Ascending aorta (tissue), 2 donors: ENCODE results near the gene DNAH11. TPM values are rescaled to one million over a fixed set of nuclear protein-coding genes. Genes with fewer than 3 reads are reported as not detected.

Experiments
- DNase-seq, 2 donors: peaks; one replicate each; pipeline ENCODE4 v3.0.0-alpha.2; 2019; ENCODE audit warnings: low spot score in 2 of 2
- H3K27ac ChIP-seq, 2 donors: fragments of 200-600 bp; sonication (generic); one replicate each; pipeline ENCODE4 v1.5.1; 2016 to 2017; ENCODE audit warnings: mild to moderate bottlenecking in 1 of 2
- H3K27me3 ChIP-seq: fragments of 200-600 bp; sonication (generic); one replicate; pipeline ENCODE4 v1.5.1; 2017
- H3K36me3 ChIP-seq, 2 donors: fragments of 200-600 bp; sonication (generic); one replicate each; pipeline ENCODE4 v1.5.1; 2016
- H3K4me1 ChIP-seq, 2 donors: fragments of 200-600 bp; sonication (generic); one replicate each; pipeline ENCODE4 v1.5.1; 2016 to 2017; ENCODE audit warnings: mild to moderate bottlenecking in 1 of 2
- H3K4me3 ChIP-seq, 2 donors: fragments of 200-600 bp; sonication (generic); one replicate each; pipeline ENCODE4 v1.5.1; 2016 to 2017; ENCODE audit warnings: mild to moderate bottlenecking in 1 of 2
- H3K9me3 ChIP-seq, 2 donors: fragments of 200-600 bp; sonication (generic); one replicate each; pipeline ENCODE4 v1.5.1; 2016
- CTCF ChIP-seq, 3 experiments: fragments of 200-600 bp in 2 of 3; fragments of 450-650 bp in 1 of 3; sonication (generic) in 2 of 3; IDR thresholded peaks; one replicate each; pipeline ENCODE4 v1.5.1; 2016 to 2019; ENCODE audit warnings: antibody characterized with exemption in 3 of 3, mild to moderate bottlenecking in 1 of 3, moderate library complexity in 1 of 3
- intact Hi-C: fragments of 100-400 bp; cut with DNase I; formaldehyde crosslinking; loops from one replicate; pipeline ENCODE4 v1.15.1; 2023
- total RNA-seq: library from RNA; depleted of rRNA; stranded (reverse); fragments of >200 nt; gene quantifications from one replicate; pipeline ENCODE4 v1.1.0, GENCODE V29; 2016

DNAH11 gene
- total RNA-seq, 1 donor from 2014 or later: 0.75 TPM

- Histone ChIP-seq H3K4me3 (no peak overlapping the region), H3K36me3 (no peaks in the 10 kb centered on the region), H3K4me1 (no peaks in the 10 kb centered on the region), H3K9me3 (no peaks in the 10 kb centered on the region), H3K27ac (no peak overlapping the region), H3K27me3 (no peaks in the 10 kb centered on the region)
- no peak for TF ChIP-seq CTCF (IDR thresholded peaks at IDR 0.05)
- intact Hi-C loops: no loop called here
- DNase-seq: no peak
Measured at GRCh38 chr7:21819048-21819447, 276.2 kb downstream of the DNAH11 start.

- Histone ChIP-seq H3K36me3 (no peaks in the 10 kb centered on the region), H3K4me3 (no peak overlapping the region), H3K27me3 (no peaks in the 10 kb centered on the region), H3K9me3 (no peaks in the 10 kb centered on the region), H3K27ac (no peak overlapping the region), H3K4me1 (no peaks in the 10 kb centered on the region)
- DNase-seq: no peak
- TF ChIP-seq CTCF (IDR thresholded peaks at IDR 0.05): no peak
- intact Hi-C loops: no loop called here
Measured at GRCh38 chr7:21828841-21829240, 286.0 kb downstream of the DNAH11 start.

GRCh38 chr7:21829731-21830130, 286.9 kb downstream of the DNAH11 start:
- no peak for TF ChIP-seq CTCF (IDR thresholded peaks at IDR 0.05)
- no peak overlapping the region for H3K4me3 ChIP-seq
- DNase-seq: no peak
- H3K27me3 ChIP-seq: no peaks in the 10 kb centered on the region
- H3K36me3 ChIP-seq: no peaks in the 10 kb centered on the region
- intact Hi-C loops: no loop called here
- no peaks in the 10 kb centered on the region for H3K4me1 ChIP-seq
- H3K27ac ChIP-seq: no peak overlapping the region
- H3K9me3 ChIP-seq: no peaks in the 10 kb centered on the region

- Histone ChIP-seq H3K27ac (no peak overlapping the region), H3K27me3 (no peaks in the 10 kb centered on the region), H3K4me3 (no peak overlapping the region), H3K36me3 (no peaks in the 10 kb centered on the region), H3K4me1 (no peaks in the 10 kb centered on the region), H3K9me3 (no peaks in the 10 kb centered on the region)
- DNase-seq: no peak
- intact Hi-C loops: no loop called here
- no peak for TF ChIP-seq CTCF (IDR thresholded peaks at IDR 0.05)
Measured at GRCh38 chr7:21844742-21845141, 301.9 kb downstream of the DNAH11 start.

DNA sequence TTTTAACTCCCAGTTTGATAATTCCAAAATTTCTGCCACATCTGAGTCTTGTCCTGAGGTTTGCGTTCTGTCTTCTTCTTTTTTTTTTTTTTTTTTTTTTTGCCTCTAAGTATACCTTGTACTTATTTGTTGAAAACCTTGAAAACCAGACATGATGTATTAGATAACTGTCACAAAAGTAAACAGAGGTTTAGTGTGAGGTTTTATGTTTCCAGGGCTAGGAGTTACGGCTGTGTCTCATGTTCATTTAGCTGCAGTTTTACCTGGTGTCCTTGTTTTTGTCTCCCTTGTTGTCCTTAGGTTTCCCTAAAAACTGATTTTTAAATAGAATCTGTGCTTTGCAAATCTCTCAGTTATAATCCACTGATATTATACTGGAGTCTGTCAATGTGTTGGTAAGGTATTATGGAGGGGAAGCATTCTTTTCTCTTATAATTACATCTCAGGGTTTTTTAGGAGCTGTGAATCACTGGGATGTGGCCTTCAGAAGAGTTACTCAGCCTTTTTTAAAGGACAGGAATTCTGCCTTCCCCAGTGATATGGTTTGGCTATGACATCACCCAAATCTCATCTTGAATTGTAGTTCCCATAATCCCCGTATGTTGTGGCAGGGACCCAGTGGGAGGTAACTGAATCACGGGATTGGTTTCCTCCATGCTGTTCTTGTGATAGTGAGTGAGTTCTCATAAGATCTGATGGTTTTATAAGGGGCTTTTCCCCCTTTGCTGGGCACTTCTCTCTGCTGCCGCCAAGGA, 307.9 kb downstream of the DNAH11 start:
- H3K4me1 ChIP-seq: no peaks in the 10 kb centered on the region
- H3K9me3 ChIP-seq: no peaks in the 10 kb centered on the region
- intact Hi-C loops: no loop called here
- no peaks in the 10 kb centered on the region for H3K27me3 ChIP-seq
- no peak overlapping the region for H3K27ac ChIP-seq
- no peak for TF ChIP-seq CTCF (IDR thresholded peaks at IDR 0.05)
- DNase-seq: no peak
- H3K4me3 ChIP-seq: no peak overlapping the region
- no peaks in the 10 kb centered on the region for H3K36me3 ChIP-seq
